Measurements from ENCODE around the gene ACBD3.
A peak's percentile ranks its signal among the peaks of the same experiment; 100 is the strongest.

Gene ACBD3

GRCh38 chr1:226110249-226111097 is 76.1 kb downstream of the ACBD3 start:
- peak; percentile 28 to 70 (median 37) for DNase-seq

GRCh38 chr1:226109829-226110248 is 76.7 kb downstream of the ACBD3 start:
- DNase-seq, result peak; percentile 52 to 82 (median 65)

GRCh38 chr1:226108935-226109828 is 77.4 kb downstream of the ACBD3 start:
- DNase-seq, result no peak

GRCh38 chr1:226107471-226108460 is 78.8 kb downstream of the ACBD3 start:
- DNase-seq, result no peak

GRCh38 chr1:226104671-226105121 is 81.8 kb downstream of the ACBD3 start:
- no peak for DNase-seq

- DNase-seq, result peak in 3 of 5 donors; percentile 24 to 34 (median 25)
Measured at GRCh38 chr1:226100436-226101391, 85.8 kb downstream of the ACBD3 start.

- DNase-seq, result no peak
Measured at GRCh38 chr1:226098870-226099835, 87.4 kb downstream of the ACBD3 start.

- DNase-seq, result no peak
Measured at GRCh38 chr1:226097866-226098625, 88.5 kb downstream of the ACBD3 start.

- DNase-seq, result no peak
Measured at GRCh38 chr1:226095286-226095685, 91.3 kb downstream of the ACBD3 start.

Data from T-helper 1 cell (primary cell).